Measurements from ENCODE around the gene NKX3-2. TPM values are rescaled to one million over a fixed set of nuclear protein-coding genes. Genes with fewer than 3 reads are reported as not detected.
A peak's percentile ranks its signal among the peaks of the same experiment; 100 is the strongest.

NKX3-2 gene
- total RNA-seq, 1 donor from 2014 or later = 1.3 TPM

DNA sequence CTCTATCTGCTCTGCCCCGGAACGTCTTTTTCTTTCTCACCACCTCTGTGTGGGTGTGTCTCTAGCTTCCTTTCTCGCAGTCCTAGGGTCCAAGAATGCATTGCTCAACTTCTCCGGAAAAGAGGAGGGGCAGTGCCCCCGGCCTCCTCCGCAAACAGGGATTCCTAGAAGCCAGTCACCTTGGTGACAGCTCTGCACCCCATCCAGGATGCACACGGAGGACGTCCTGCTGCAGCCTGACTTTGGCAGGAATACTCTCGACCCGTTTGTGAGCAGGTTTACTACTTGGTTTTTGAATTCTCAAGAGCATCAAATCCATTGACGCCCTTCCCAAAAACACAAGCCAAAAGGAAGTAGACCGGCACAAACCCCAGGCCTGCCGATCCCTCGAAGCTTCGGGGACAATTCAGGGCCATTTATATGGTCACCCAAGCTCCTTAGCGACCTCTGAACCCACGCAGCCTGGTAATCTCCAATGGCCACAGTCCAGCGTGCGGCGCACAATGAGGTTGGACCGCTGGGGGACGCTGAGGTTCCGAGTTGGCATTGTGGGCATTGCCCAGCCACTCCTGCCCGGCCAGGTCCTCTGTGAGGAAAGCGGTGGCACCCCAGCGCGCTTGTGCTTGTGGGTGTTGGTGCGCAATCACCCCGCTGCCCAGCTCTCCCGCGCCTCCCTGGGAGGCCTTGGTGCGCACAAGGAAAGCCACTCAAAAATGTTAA lies 9.8 kb downstream of the NKX3-2 start:
- no peak overlapping the region for H3K4me3 Mint-ChIP-seq
- H3K4me1 Mint-ChIP-seq = no peaks in the 10 kb centered on the region
- H3K27me3 Mint-ChIP-seq (ENCODE audit: low read depth) = peaks cover 99% of the 10 kb centered on the region
- no peak overlapping the region for H3K27ac Mint-ChIP-seq
- H3K9me3 Mint-ChIP-seq = no peaks in the 10 kb centered on the region
- TF ChIP-seq, protein P1, sequence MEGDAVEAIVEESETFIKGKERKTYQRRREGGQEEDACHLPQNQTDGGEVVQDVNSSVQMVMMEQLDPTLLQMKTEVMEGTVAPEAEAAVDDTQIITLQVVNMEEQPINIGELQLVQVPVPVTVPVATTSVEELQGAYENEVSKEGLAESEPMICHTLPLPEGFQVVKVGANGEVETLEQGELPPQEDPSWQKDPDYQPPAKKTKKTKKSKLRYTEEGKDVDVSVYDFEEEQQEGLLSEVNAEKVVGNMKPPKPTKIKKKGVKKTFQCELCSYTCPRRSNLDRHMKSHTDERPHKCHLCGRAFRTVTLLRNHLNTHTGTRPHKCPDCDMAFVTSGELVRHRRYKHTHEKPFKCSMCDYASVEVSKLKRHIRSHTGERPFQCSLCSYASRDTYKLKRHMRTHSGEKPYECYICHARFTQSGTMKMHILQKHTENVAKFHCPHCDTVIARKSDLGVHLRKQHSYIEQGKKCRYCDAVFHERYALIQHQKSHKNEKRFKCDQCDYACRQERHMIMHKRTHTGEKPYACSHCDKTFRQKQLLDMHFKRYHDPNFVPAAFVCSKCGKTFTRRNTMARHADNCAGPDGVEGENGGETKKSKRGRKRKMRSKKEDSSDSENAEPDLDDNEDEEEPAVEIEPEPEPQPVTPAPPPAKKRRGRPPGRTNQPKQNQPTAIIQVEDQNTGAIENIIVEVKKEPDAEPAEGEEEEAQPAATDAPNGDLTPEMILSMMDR (IDR thresholded peaks at IDR 0.05; ENCODE audit: unreplicated experiment) = no peak
- peaks cover 2% of the 10 kb centered on the region for H3K36me3 Mint-ChIP-seq
- peak in 1 of 2 experiments; percentile 33 for DNase-seq (ENCODE audit: low spot score in 2 of 2, unreplicated experiment in 2 of 2)

DNA sequence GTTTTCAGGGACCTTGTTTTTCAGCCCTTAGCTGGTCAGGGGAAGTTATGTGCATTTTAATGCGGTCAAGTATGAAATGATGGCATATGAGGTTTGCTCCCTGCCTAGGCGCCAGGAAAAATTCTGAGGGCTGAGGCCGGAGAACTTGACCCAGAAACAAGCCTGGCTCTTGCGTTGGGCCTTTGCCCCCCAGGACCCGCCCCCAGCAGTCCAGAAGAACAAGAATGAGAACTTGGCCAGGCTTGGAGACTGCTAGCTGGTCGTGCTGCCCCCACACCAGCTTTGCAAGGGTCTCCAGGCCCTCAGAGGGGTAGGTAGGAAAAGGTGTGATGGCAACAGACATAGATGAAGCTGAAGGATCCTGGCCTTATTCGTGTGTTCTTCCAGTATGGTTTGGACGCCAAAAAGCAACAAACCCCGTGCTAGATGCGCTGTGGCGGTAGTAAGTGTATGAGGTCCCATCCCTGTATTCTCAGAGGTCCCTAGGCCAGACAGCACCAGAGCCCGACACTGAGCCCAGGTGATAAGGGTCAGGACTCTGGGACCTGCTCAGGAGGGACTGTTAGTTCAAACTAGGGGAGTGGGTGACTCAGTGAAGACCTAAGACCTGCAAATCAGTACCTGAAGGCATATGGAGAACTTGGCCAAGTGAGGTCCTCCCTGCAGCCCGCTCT lies 10.5 kb downstream of the NKX3-2 start:
- Mint-ChIP-seq H3K27me3 (ENCODE audit: low read depth) (peaks cover 99% of the 10 kb centered on the region), H3K36me3 (peaks cover 2% of the 10 kb centered on the region), H3K4me1 (no peaks in the 10 kb centered on the region), H3K27ac (no peak overlapping the region), H3K4me3 (no peak overlapping the region), H3K9me3 (no peaks in the 10 kb centered on the region)
- DNase-seq (ENCODE audit: low spot score in 2 of 2, unreplicated experiment in 2 of 2) = no peak
- TF ChIP-seq, protein P1 (IDR thresholded peaks at IDR 0.05; ENCODE audit: unreplicated experiment) = no peak

DNA sequence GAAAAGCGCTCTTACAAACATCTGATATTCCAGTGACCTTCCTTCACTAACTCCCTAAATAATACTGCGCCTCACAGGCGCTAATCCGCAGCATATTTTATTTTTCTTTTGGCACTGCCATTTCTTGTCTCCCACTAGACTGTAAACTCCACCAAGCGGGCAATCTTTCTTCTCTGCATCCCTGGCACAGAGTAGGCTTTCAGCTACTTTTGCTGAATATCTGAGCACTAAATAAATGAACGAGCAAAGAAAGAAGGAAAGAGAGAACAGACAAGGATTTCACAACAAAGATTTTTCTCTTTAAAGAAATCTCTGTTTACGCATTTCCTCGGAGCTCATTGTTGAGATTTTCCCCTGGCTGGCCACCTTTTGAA lies 12.7 kb downstream of the NKX3-2 start:
- no peak overlapping the region for H3K27ac Mint-ChIP-seq
- H3K4me3 Mint-ChIP-seq = no peak overlapping the region
- no peak for DNase-seq (ENCODE audit: low spot score in 2 of 2, unreplicated experiment in 2 of 2)
- TF ChIP-seq, protein P1 (IDR thresholded peaks at IDR 0.05; ENCODE audit: unreplicated experiment) = no peak
- H3K4me1 Mint-ChIP-seq = no peaks in the 10 kb centered on the region
- H3K9me3 Mint-ChIP-seq = no peaks in the 10 kb centered on the region
- no peaks in the 10 kb centered on the region for H3K36me3 Mint-ChIP-seq
- H3K27me3 Mint-ChIP-seq (ENCODE audit: low read depth) = peaks cover 99% of the 10 kb centered on the region

DNA sequence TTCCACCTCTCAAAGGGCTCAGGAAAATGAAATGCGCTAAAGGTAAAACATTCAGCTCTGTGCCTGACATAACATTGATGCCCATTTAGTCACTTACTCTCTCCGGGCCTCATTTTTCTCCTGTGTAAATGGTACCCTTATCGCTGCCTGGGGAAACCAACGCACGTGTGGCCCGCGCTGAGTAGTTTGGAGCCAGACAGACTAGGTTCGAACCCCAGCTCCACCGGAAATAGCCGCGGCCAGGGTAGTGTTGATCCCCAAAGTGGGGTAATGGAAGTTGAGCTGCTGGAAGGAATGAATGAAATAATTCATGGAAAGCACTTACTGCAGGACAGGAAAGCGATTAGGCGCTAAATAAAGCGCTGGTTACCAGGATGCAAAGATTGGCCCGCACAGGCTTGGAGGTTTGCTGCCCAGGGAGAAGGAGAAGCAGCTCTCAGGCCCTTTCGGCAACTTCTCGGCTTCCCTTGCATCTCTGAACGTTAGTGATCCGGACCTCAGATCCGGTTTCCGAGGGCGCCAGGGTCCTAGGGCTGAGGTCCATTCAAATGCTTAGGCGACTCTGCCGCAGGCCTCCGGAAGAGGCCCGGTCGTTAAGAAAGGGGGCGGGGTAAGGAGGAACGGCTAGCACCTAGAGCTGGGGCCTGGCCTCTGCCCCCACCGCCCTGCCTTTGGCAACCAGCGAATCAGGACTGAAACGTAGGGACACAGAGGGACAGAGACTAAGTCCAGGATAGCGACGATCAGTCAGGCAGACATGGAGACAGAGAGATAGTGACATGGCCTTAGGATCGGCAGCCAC lies 13.3 kb downstream of the NKX3-2 start:
- Mint-ChIP-seq H3K4me1 (no peaks in the 10 kb centered on the region), H3K36me3 (no peaks in the 10 kb centered on the region)

More for the DNA sequence above, 13.3 kb downstream of the NKX3-2 start:
- H3K27ac Mint-ChIP-seq = no peak overlapping the region
- DNase-seq (ENCODE audit: low spot score in 2 of 2, unreplicated experiment in 2 of 2) = no peak
- H3K9me3 Mint-ChIP-seq = no peaks in the 10 kb centered on the region
- peaks cover 99% of the 10 kb centered on the region for H3K27me3 Mint-ChIP-seq (ENCODE audit: low read depth)
- TF ChIP-seq, protein P1 (IDR thresholded peaks at IDR 0.05; ENCODE audit: unreplicated experiment) = no peak
- peak overlapping the region; percentile 28 for H3K4me3 Mint-ChIP-seq

All from mesothelial cell of epicardium (in vitro differentiated cells).